GM19099 (cell line): Measurements from ENCODE around the gene OR11H6.

ENCODE experiments used
- POLR2A ChIP-seq: IDR thresholded peaks from 3 replicates; pipeline ENCODE4 v1.6.1; 2011; ENCODE audit warnings: low read depth; ENCODE audit not compliant: insufficient read length; ENCODE audit errors: extremely low read depth

OR11H6 gene

DNA sequence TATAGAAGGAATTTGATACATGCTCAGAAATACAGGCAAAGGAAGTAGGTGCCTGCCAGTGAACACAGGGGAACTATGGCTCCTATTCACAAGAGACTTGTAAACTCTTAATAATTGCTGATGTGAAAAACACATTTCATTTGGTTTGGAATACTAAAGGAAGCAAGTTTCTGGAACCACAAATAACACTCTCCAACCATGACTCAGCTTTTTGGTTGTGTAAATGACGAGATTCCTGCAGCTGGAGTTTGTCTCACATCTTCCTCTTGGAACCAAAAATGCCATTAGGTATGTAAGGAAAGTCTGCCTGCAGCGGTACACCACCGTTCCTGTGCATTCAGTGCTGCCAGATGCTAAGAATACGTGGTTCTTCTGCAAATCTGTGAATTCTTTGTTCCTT, 4.5 kb upstream of the OR11H6 start:
- TF ChIP-seq POLR2A: no peak

- no peak for TF ChIP-seq POLR2A
These were observed 5.2 kb downstream of the OR11H6 start, which contains the start of gene OR11H7 for GRCh38 chr14:20228681-20229080. OR11H7 (plus strand) TSS chr14:20228981.

DNA sequence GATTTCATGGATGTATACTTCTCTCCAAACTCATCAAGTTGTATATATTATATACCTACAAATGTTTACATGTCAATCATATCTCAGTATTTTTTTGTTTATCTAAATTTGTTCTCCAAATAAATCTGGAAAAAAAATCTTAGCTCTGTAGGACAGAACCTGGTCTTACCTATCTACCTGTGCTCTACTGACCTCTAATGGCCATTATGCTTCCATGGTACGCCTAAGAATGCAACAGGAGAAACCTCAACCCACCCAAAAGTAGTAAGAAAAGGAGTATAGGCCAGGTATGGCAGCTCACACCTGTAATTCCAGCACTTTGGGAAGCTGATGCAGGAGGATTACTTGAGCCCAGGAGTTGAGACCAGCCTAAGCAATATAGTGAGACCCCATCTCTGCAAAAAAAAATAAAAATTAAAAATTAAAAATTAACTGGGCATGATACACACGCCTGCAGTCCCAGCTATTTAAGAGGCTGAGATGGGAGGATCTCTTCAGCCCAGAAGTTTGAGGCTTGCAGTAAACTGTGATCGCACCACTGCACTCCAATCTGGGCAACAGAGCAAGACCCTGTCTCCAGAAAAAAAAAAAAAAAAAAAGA, 24.2 kb downstream of the OR11H6 start:
- TF ChIP-seq POLR2A: no peak

- no peak for TF ChIP-seq POLR2A
These were observed 39.2 kb downstream of the OR11H6 start for GRCh38 chr14:20262642-20263128.

DNA sequence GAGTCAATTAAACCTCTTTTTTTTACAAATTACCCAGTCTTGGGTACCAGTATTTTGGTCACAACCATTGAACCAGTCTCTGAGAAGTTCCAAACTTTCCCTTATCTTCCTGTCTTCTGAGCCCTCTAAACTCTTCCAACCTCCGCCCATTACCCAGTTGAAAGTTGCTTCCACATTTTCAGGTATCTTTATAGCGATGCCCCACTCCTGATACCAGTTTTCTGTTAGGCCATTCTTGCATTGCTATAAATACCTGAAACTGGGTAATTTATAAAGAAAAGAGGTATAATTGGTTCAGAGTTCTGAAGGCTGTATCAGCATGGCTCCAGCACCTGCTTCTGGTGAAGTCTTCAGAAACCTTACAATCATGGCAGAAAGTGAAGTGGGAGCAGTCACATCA, 50.6 kb downstream of the OR11H6 start:
- TF ChIP-seq POLR2A: no peak
